ENCODE results near the gene GRB10.

DNA sequence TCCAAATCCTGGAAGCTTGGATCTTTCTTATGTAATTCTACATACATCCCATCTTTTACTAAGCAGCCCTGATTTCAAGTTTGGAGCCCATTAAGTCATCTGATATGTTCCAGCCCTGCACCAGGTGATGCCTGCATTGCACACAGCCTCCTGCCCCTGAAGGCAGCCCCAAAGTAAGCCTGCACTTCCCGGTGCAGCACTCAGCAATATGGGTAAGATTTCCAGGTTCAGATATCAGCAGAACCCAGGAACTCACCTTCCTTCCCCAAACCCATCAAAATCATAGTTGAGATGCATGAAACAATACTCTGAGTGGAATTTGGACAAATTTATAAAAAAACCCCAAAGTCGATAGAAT lies 217.2 kb downstream of the GRB10 start:
- TF ChIP-seq ZNF70 (CRISPR knock-in tag; IDR thresholded peaks at IDR 0.05) (no peak), ZNF8 (CRISPR knock-in tag; IDR thresholded peaks at IDR 0.05) (no peak), ZC3H10 (CRISPR knock-in tag; IDR thresholded peaks at IDR 0.05) (no peak), ZFP3 (CRISPR knock-in tag; IDR thresholded peaks at IDR 0.05) (no peak)
- TF ChIP-seq, protein P1, sequence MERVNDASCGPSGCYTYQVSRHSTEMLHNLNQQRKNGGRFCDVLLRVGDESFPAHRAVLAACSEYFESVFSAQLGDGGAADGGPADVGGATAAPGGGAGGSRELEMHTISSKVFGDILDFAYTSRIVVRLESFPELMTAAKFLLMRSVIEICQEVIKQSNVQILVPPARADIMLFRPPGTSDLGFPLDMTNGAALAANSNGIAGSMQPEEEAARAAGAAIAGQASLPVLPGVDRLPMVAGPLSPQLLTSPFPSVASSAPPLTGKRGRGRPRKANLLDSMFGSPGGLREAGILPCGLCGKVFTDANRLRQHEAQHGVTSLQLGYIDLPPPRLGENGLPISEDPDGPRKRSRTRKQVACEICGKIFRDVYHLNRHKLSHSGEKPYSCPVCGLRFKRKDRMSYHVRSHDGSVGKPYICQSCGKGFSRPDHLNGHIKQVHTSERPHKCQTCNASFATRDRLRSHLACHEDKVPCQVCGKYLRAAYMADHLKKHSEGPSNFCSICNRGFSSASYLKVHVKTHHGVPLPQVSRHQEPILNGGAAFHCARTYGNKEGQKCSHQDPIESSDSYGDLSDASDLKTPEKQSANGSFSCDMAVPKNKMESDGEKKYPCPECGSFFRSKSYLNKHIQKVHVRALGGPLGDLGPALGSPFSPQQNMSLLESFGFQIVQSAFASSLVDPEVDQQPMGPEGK (CRISPR knock-in tag; IDR thresholded peaks at IDR 0.05; ENCODE audit: borderline replicate concordance): no peak
